ENCODE measurements around the gene SPG7.

DNA sequence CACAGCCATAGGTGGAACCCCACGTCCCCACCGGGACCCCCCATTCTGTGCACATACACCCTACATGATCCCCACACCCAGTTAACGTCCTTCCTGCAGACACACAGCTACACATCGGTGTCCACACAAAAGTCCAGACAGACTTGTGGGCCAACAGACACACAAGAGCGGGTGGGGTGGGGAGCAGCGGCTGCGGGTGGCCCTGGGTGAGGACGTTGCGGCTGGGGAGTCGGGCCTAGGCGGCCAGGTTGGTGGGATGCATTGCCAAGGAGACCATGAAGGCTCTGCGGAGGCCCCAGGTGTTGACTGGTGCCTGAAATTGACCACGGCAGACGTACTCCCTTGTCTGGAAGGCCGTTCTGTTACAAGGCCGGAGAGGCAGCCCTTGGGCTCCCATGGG, 96.6 kb downstream of the SPG7 start:
- TF ChIP-seq, protein P1, sequence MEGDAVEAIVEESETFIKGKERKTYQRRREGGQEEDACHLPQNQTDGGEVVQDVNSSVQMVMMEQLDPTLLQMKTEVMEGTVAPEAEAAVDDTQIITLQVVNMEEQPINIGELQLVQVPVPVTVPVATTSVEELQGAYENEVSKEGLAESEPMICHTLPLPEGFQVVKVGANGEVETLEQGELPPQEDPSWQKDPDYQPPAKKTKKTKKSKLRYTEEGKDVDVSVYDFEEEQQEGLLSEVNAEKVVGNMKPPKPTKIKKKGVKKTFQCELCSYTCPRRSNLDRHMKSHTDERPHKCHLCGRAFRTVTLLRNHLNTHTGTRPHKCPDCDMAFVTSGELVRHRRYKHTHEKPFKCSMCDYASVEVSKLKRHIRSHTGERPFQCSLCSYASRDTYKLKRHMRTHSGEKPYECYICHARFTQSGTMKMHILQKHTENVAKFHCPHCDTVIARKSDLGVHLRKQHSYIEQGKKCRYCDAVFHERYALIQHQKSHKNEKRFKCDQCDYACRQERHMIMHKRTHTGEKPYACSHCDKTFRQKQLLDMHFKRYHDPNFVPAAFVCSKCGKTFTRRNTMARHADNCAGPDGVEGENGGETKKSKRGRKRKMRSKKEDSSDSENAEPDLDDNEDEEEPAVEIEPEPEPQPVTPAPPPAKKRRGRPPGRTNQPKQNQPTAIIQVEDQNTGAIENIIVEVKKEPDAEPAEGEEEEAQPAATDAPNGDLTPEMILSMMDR (conservative IDR thresholded peaks at IDR 0.05; ENCODE audit: low read depth, low read length), result no peak
- TF ChIP-seq POLR2A (IDR thresholded peaks at IDR 0.05; ENCODE audit: low read depth, low read length), result no peak

Data from IMR-90 (cell line).